Endothelial cell (in vitro differentiated cells): ENCODE data around the gene TMEM147. TPM values are rescaled to one million over a fixed set of nuclear protein-coding genes. Genes with fewer than 3 reads are reported as not detected.
A peak's percentile ranks its signal among the peaks of the same experiment; 100 is the strongest.

ENCODE experiments used
- DNase-seq: peaks from one replicate; pipeline ENCODE4 v3.0.0; 2021; ENCODE audit warnings: low spot score
- H3K27ac Mint-ChIP-seq: one replicate; pipeline ENCODE4 v1.8.0; 2021; ENCODE audit warnings: mixed read lengths, inconsistent platforms; ENCODE audit not compliant: unreplicated experiment
- H3K27me3 Mint-ChIP-seq: one replicate; pipeline ENCODE4 v1.8.0; 2021; ENCODE audit warnings: mild to moderate bottlenecking, moderate library complexity, mixed read lengths, inconsistent platforms; ENCODE audit not compliant: unreplicated experiment
- H3K36me3 Mint-ChIP-seq: one replicate; pipeline ENCODE4 v1.8.0; 2021; ENCODE audit warnings: mild to moderate bottlenecking, low read depth, mixed read lengths, inconsistent platforms; ENCODE audit not compliant: unreplicated experiment
- H3K4me1 Mint-ChIP-seq: one replicate; pipeline ENCODE4 v1.8.0; 2021; ENCODE audit warnings: mild to moderate bottlenecking, mixed read lengths, inconsistent platforms; ENCODE audit not compliant: unreplicated experiment
- H3K4me3 Mint-ChIP-seq: one replicate; pipeline ENCODE4 v1.8.0; 2021; ENCODE audit warnings: mild to moderate bottlenecking, mixed read lengths, inconsistent platforms; ENCODE audit not compliant: unreplicated experiment
- H3K9me3 Mint-ChIP-seq: one replicate; pipeline ENCODE4 v1.8.0; 2021; ENCODE audit warnings: mixed read lengths, inconsistent platforms; ENCODE audit not compliant: unreplicated experiment
- CTCF ChIP-seq: fragments of 200-600 bp; sonication (generic); IDR thresholded peaks from one replicate; pipeline ENCODE4 v1.5.0; 2021; ENCODE audit warnings: antibody characterized with exemption; ENCODE audit not compliant: unreplicated experiment
- total RNA-seq: library from RNA; stranded (reverse); fragmentation: NEBNext Ultra II Directional; extraction: Animal tissue kit (Norgen Biotek cat#: 25700); gene quantifications from one replicate; pipeline ENCODE4 v1.2.1, GENCODE V29; 2021; ENCODE audit not compliant: unreplicated experiment

The TMEM147 gene
- total RNA-seq, 1 donor from 2014 or later: 62.0 TPM

GRCh38 chr19:35558400-35559280, 13.2 kb downstream of the TMEM147 start:
- Mint-ChIP-seq H3K27ac (no peak overlapping the region), H3K4me3 (no peak overlapping the region), H3K9me3 (no peaks in the 10 kb centered on the region), H3K27me3 (peaks cover 42% of the 10 kb centered on the region), H3K36me3 (peaks cover 4% of the 10 kb centered on the region), H3K4me1 (peaks cover 3% of the 10 kb centered on the region)
- DNase-seq: no peak
- no peak for TF ChIP-seq CTCF

GRCh38 chr19:35559281-35559659, 13.8 kb downstream of the TMEM147 start:
- H3K9me3 Mint-ChIP-seq: no peaks in the 10 kb centered on the region
- H3K36me3 Mint-ChIP-seq: peaks cover 4% of the 10 kb centered on the region
- no peak overlapping the region for H3K27ac Mint-ChIP-seq
- no peak for TF ChIP-seq CTCF
- no peak overlapping the region for H3K4me3 Mint-ChIP-seq
- peaks cover 41% of the 10 kb centered on the region for H3K27me3 Mint-ChIP-seq
- DNase-seq: no peak
- H3K4me1 Mint-ChIP-seq: peaks cover 3% of the 10 kb centered on the region

GRCh38 chr19:35559781-35560180, 14.4 kb downstream of the TMEM147 start:
- Mint-ChIP-seq H3K27me3 (peaks cover 41% of the 10 kb centered on the region), H3K9me3 (no peaks in the 10 kb centered on the region), H3K27ac (no peak overlapping the region), H3K4me3 (peak overlapping the region; percentile 21), H3K4me1 (peaks cover 3% of the 10 kb centered on the region), H3K36me3 (peaks cover 4% of the 10 kb centered on the region)
- TF ChIP-seq CTCF: no peak
- DNase-seq: no peak

- H3K4me3 Mint-ChIP-seq: peak overlapping the region; percentile 21
- H3K27me3 Mint-ChIP-seq: peaks cover 41% of the 10 kb centered on the region
- no peaks in the 10 kb centered on the region for H3K9me3 Mint-ChIP-seq
- TF ChIP-seq CTCF: no peak
- H3K4me1 Mint-ChIP-seq: peaks cover 3% of the 10 kb centered on the region
- H3K36me3 Mint-ChIP-seq: peaks cover 4% of the 10 kb centered on the region
- no peak for DNase-seq
- H3K27ac Mint-ChIP-seq: no peak overlapping the region
Observed at GRCh38 chr19:35560271-35560670, 14.8 kb downstream of the TMEM147 start.

GRCh38 chr19:35560677-35561076, 15.3 kb downstream of the TMEM147 start:
- Mint-ChIP-seq H3K27me3 (peaks cover 45% of the 10 kb centered on the region), H3K4me1 (peaks cover 3% of the 10 kb centered on the region), H3K27ac (no peak overlapping the region), H3K9me3 (no peaks in the 10 kb centered on the region), H3K36me3 (peaks cover 4% of the 10 kb centered on the region), H3K4me3 (no peak overlapping the region)
- DNase-seq: no peak
- TF ChIP-seq CTCF: no peak
